Vagina (tissue), 2 donors: ENCODE data around the gene DIRAS1.

Experiments used
- POLR2A ChIP-seq, 2 donors: fragments of 450-650 bp; IDR thresholded peaks; one replicate each; pipeline ENCODE4 v1.6.1; 2017; ENCODE audit warnings: antibody characterized with exemption in 2 of 2, mild to moderate bottlenecking in 2 of 2, moderate library complexity in 2 of 2
- POLR2AphosphoS5 ChIP-seq, 2 donors: sonication (generic); formaldehyde crosslinking; IDR thresholded peaks; one replicate each; pipeline ENCODE4 v1.9.0; 2017; ENCODE audit warnings: antibody characterized with exemption in 2 of 2, mild to moderate bottlenecking in 2 of 2, low read depth in 1 of 2; ENCODE audit not compliant: insufficient read depth in 1 of 2
- TF ChIP-seq, protein P1 (sequence below), 3 experiments: fragments of 450-650 bp in 2 of 3; fragments of 200-600 bp in 1 of 3; sonication (generic) in 1 of 3; IDR thresholded peaks; one replicate each; pipeline ENCODE4 v1.5.1; 2017 to 2019; ENCODE audit warnings: antibody characterized with exemption in 3 of 3, mild to moderate bottlenecking in 2 of 3, moderate library complexity in 2 of 3

DNA sequence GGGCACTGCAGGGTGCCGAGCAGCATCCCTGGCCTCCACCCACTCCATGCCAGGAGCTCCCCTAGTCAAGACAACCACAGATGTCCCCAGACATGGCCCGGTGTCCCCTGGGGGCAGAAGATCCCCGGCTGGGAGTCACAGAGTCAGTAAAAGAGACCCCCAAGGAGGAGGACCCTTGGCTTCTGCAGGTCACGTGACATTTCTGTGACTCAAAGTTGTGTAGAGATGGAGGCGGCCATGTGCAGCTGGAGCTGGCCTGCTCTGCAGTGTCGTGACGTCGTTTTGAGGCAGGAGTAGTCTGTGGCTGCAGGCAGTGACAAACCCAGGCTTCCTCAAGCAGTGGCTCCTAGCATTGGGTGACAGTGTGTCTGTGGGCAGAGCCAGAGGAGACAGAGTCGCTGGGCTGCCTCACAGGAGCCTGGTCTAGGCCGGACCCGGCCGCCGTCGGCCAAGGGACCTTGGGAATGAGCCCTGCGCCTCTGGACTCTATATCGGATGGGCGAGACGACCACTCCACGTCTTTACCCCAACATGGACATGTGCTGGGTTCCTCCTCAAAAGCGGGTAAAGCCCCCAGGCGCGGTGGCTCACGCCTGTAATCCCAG lies 7.7 kb upstream of the DIRAS1 start:
- TF ChIP-seq, protein P1, sequence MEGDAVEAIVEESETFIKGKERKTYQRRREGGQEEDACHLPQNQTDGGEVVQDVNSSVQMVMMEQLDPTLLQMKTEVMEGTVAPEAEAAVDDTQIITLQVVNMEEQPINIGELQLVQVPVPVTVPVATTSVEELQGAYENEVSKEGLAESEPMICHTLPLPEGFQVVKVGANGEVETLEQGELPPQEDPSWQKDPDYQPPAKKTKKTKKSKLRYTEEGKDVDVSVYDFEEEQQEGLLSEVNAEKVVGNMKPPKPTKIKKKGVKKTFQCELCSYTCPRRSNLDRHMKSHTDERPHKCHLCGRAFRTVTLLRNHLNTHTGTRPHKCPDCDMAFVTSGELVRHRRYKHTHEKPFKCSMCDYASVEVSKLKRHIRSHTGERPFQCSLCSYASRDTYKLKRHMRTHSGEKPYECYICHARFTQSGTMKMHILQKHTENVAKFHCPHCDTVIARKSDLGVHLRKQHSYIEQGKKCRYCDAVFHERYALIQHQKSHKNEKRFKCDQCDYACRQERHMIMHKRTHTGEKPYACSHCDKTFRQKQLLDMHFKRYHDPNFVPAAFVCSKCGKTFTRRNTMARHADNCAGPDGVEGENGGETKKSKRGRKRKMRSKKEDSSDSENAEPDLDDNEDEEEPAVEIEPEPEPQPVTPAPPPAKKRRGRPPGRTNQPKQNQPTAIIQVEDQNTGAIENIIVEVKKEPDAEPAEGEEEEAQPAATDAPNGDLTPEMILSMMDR (IDR thresholded peaks at IDR 0.05), result no peak
- TF ChIP-seq POLR2AphosphoS5 (IDR thresholded peaks at IDR 0.05; ENCODE audit: insufficient read depth in 1 of 2, low read depth in 1 of 2), result no peak
- no peak for TF ChIP-seq POLR2A (IDR thresholded peaks at IDR 0.05)
